ENCODE measurements around the gene GPR31.

GPR31 gene

DNA sequence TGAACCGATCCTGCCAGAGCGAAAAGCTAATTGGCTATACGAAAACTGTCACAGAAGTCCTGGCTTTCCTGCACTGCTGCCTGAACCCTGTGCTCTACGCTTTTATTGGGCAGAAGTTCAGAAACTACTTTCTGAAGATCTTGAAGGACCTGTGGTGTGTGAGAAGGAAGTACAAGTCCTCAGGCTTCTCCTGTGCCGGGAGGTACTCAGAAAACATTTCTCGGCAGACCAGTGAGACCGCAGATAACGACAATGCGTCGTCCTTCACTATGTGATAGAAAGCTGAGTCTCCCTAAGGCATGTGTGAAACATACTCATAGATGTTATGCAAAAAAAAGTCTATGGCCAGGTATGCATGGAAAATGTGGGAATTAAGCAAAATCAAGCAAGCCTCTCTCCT, 20.7 kb downstream of the GPR31 start:
- DNase-seq, result no peak

DNA sequence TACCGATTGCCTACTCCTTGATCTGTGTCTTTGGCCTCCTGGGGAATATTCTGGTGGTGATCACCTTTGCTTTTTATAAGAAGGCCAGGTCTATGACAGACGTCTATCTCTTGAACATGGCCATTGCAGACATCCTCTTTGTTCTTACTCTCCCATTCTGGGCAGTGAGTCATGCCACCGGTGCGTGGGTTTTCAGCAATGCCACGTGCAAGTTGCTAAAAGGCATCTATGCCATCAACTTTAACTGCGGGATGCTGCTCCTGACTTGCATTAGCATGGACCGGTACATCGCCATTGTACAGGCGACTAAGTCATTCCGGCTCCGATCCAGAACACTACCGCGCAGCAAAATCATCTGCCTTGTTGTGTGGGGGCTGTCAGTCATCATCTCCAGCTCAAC, 21.4 kb downstream of the GPR31 start:
- DNase-seq, result no peak

DNA sequence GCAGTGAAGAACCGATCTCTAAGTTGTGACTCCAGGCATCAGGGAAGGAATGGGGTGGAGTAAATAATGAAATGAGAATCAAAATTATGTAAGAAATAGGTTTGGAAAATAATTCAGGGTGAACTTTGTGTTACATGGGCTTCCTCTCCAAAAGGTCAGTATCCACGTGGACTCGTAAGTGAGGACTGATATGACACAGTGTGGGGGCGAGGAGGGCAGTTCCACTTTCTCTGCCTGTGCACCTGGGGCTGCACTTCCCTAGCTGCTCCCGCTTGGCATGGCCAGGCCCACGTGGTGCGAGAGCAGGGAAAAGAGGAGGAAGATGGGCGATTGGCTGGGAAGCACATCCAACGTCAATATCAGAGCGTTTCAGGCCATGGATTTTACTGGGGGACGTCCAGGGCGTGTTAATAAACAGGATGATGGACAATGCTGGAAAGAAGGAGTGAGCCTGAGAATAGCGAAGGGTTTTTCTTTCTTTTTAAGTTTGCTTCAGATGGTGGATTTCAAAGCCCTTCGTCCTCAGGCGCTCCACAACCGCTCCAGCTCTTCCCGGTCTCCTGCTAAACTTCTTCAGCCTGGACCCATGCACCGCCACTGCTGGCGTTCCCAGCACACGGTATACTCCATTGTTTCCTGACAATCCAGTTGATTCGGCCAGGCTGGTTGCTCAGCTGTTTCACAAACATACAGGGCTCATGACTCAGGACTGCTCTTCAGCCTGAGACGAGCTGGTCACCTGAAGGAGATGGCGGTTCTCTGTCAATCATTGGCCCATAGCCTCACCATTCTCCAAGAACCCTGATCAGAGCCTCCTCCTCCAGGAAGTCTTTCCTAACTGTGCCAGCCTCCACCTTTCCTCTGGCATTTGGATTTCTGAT, 23.1 kb downstream of the GPR31 start:
- no peak for DNase-seq

DNA sequence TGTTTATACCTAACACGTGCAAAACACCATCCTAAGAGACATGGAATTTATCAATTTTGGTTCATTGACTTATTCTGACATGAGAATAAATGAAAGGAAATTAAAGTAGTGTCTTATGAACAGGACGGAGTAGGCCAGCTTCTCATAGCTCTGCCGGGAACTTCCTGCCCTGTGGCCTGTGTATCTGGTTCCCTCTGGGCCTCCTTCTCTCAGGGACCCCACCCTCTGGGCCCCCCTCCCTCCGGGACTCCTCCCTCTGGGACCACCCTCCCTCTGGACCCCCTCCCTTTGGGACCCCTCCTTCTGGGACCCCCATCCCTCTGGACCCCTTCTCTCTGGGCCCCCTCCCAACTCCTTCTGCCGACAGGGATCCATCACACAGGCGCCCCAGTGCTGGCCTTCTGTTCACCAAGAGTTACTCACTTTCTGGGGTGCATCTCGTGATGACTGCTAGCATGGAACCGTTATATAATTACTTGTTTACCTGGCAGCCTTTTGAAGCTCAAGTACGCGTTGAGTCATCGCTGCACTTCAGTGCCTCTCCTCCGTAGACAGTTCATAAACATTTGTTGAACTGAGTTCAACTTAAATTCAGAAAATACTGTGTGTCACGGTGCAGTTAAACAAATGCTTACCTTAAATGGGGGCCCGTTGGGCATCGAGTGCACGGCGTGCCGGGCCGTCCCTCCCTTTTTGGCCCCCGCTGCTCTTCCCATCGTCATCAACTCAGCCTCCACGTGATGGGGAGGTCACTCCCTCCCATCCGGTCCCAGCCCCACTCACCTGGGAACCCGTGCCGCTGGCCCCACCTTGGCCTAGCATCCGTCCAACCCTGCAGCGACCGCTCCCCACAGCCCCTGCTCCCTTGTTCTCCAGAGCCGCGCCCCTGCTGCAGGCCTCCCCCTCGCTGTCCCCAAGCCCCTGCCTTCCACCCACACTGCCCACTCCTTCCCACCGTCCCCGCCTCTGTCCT, 26.8 kb downstream of the GPR31 start:
- DNase-seq, result no peak

DNA sequence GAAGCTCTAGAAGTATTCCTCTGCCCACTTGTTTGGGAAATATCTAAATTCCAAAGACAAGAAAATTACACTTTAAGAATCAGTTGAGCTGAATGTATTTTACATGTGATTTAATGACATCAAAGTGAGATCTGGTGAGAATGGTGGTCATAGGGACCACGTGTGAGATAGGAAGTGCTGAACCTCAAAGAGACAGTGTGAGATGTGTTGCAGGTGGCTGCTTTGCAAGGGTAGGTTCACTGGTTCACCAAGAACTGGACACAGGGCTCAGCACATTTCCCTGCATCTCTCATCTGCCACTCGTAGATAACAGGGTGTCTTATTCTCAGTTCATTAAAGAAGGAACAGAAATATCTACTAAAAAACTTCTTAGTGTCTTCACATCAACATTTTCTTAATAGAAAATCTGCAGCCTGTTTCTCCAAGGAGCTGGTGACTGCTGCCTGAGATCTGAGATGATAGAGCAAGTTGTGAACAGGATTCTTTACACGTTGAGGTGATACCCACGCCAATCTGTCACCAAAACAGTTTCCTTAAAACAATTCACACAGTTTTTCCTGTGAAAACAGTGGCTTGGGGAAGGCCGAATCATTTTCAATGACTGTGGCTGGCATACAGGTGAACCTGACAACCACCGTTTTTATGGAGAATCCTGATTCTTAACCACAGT, 27.6 kb downstream of the GPR31 start:
- DNase-seq, result no peak

DNA sequence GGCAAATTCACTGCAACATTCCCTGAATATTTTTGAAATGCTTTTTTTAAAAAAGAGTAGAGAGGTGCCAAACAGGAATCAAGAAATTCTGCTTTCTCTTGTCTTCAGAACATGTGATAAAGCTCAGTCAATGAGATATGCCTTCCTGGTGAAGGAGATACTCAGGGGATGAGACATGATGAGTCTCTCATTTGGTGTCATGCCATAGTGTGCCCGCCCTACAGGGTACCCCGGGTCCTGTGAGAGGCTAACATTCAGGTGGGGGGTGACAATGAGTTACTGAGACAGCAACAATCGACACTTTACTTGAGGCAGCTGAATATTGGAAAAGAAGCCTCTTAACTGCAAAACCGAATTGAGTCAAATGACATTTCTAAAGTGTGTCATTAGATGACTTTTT, 28.2 kb downstream of the GPR31 start:
- DNase-seq, result no peak

DNA sequence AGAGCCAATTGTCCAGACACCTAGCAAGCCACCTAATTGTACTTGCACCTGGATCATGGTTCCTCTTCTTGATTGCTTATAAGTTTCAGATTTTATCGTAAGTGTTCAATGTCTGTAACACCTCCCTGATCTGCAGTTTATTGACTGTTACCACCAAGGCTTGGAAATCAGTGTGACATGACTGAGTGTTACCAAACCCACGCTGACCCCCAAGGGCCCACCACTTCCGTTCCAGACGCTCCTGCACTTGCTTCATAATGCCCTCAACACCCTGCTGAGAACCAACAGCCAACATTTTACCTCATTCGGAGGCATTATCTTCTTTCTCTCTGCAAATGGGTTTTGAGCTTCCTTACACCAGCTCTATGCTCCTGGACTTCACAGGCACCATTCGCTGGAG, 28.6 kb downstream of the GPR31 start:
- DNase-seq, result no peak

DNA sequence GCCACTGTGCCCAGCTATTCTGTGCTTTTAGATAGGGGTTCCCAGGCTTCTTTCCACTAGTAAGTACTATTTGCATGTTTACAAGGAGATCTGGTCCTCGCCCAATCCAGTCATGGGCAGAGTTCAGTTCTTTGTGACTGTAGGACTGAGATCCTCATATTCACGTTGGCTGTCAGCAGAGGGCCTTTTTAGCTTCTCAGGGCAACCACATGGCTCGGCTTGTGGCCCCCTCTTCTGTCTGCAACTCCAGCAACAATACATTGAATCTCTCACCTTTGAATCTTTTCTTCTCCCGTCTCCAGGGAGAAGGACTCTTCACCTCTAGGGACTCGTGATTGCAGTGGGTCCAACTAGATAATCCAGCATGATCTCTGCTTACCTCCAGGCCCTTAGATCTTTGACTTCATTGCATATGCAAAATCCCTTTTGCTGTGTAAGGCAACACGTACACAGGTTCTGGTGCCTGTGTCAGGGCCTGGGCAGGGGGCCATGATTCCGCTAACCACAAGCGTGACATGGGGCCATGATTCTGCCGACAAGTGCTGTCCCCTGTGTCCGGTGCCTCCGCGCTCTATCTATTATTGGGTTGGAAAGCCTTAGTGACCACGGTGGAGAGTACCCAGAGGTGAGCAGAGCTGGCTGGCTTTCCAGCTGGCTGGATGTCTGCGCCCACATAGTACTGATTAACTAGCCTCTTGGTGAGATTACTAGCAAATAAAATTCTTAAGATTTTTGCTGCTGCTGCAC, 29.8 kb downstream of the GPR31 start:
- no peak for DNase-seq

DNA sequence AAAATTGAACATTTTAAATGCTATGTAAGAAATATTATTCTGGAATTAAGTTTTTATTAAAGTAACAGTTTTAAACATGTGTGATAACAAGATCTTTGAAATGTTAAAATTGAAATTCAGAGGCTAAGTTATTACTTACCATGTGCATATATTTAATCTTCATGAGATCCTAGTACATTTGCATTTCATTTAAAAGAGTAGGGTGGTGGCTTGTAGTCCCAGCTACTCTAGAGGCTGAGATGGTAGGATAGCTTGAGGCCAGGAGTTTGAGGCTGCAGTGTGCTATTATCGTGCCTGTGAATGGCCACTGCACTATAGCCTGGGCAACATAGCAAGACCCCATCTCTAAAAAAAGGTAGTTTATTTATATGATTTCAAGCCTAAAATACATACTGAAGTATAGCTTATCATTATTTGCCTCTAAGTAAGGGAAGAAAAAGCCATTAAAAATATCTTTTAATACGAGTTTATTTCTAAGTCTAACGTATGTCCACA, 31.9 kb downstream of the GPR31 start:
- DNase-seq, result no peak

DNA sequence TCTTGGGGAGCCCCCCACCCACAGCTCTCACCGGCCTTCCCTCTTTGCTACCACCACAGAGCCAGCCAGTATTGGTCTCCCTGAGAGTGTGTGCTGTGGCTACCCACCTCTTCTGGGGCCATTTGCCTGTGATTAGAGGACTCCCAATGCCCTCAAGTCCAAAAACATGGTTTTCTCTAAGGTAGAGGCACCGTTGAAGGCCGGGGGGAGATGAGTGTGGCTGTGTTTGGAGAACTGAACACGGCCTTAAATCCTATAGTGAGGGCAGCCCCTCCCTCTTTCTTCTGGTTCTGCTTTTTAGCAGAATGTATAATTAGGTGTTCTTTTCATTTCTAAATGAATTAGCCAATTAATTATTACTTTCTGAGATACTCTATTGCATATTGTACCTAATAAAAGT, 32.4 kb downstream of the GPR31 start:
- DNase-seq, result no peak

DNA sequence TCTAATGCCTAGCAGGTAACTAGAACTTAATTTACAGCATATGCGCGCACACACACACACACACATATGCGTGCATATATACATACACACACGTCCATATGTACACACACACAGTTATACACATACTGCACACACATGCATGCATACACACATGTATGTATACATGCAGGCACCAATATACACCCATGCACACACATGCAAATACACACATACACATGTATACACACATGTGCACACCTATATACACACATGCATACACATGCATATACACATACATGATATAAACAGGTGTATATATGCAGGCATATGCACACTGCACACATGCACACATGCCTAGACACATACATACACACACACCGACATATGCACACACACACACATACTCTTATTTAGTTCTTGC, 33.0 kb downstream of the GPR31 start:
- DNase-seq, result no peak

DNA sequence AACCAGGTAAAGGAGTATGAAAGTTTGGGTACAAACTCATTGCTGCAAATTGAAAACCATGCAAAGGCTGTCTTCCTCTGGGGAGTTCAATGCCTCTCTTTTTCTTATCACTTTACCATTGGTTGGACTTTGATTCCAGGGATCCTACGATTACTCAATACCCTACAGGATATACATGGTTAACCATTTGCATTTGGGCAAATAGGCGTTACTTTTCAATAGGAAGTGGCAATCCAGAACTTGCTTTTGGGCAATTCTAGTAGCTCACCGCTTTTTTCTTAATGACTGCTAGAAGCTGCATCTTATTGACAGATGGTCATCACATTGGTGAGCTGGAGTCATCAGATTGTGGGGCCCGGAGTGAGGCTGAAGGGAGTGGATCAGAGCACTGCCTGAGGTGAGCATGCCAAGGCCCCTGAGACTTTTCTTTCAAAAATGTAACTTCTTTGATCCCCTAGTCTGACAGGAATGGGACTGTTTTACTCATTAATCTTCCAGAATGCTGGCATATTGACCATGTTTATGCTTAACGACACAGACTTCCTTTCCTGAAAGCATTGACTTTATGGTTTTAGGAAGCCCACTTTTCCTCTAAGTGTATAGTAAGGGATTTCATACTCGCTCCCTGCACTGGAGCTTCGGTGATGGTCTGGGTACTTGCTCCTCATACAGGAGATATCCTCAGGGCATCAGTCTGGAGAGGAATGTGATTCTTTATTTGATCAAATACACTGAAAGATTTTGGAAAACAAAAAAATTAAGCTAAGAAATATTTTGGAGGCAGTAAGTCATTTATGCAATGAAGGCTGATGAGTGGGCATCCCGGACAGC, 34.7 kb downstream of the GPR31 start, which contains the start of gene CCR6:
Gene CCR6, plus strand, starts transcription at position 270 of the 831 bp plus-strand sequence. CDS start 13,039 bp downstream, outside the sequence.
- DNase-seq, result no peak

DNA sequence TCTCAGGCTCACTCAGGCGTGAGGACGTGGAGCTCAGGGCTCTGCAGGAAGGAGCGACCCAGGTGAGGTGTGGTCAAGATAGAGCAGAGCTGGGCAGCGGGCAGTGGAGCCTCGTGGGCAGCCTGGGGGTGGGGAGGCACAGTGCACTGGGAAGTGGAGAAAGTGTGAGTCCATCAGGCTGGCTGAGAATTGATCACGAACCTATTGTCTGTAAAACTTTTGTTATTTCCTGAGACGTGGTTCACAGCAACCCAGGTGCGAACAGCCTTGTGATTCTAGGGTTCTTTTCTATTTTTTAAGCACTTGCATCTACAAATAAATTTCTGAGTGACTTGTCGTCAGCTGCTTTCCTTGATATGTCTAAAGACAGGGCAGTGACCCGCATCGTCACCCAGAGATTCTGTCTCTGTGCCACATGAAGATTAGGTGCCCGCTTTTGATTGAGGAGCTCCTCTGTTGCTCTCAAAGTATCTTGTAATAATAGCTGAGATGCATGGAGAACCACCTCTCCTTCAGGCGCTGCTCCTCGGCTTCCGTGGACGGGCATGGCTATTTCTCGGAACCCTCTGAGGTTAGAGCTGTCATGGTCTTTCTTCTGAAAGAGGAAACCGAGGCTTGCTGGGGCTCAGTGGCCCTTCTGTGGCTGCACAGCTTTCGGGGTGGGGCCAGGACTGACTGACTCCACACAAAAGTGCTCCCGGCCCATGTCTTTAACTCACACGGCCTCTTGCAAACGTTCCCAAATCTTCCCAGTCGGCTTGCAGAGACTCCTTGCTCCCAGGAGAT, 35.5 kb downstream of the GPR31 start:
- DNase-seq, result no peak

DNA sequence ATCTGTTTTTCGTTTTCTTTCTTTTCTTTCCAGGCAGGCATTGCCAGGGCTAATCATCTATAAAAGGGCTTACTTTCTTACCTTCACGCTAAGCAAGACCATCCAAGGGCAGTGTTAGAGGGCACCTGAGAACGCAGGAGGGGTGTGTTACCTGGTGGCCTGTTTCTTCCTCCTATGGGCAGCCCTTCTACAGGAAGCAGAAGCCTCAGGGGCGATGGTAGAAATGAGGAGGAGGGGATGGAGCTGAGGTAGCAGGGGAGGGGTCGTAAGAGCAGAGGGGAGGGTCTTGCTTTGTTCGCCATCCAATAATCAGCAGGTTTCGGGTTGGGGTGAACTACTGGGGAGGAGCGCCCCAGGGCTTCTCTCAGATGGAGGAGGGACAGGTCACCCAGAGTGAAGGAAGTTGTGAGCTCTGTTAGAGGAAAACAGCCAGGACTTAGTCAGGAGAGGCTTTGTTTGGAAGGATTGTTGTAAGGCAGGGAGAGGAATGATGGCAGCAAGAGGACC, 36.4 kb downstream of the GPR31 start:
- DNase-seq, result no peak

DNA sequence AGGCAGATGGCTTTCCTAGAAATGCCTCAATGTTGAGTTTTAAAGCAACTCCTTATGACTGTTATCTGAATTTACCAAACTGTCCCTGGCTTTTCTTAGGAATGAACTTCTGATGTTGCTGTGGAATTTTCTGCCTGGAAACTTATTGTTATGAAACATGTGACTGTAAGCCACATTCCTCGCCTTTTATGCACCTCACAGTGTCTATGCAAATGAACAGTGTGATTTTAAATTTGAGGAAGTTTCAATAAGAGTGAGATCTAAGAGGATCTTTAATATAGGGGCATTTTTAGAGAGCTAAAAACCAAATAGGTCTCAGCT, 37.2 kb downstream of the GPR31 start:
- no peak for DNase-seq

DNA sequence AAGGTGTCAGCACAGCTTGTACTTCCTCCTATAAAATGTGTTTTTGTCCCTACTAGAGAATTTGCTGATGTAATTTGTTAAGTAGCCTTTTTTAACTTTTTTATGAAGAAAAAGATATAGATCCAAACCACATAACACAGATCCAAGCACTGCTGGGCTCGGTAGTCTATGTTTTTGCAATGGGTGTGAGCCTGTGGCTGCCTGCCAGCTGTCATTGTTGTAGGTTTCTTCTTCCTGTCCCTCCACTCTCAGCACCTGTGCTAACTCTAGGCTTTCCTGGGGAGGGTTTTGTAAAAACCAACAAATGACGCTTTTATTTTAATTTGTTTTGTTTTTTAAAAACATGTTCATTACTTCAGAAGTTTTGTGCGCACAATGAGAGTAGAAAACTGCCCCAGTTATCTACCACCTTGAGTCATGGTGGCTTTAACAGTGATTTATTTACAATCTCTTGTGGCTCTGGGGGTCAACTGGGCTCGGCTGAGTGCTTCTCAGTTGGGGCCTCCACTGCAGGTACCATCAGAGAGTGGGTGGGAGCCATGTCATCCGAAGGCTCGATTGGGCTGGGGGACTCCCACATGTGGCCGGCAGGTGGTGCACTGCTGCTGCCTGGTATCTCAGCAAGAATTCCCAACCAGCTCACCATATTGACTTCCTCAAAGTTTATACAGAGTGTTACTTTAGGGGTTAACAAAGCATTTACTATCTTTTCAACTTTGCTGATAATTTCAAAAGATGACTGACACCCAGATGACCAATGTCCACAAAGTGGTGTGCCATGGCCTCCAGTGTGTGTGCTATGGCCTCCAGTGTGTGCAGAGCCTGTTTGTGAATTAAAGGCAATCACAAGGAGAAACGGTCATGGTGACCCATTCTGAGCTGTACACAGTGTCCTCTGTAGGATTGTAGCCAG, 37.9 kb downstream of the GPR31 start:
- DNase-seq, result no peak

DNA sequence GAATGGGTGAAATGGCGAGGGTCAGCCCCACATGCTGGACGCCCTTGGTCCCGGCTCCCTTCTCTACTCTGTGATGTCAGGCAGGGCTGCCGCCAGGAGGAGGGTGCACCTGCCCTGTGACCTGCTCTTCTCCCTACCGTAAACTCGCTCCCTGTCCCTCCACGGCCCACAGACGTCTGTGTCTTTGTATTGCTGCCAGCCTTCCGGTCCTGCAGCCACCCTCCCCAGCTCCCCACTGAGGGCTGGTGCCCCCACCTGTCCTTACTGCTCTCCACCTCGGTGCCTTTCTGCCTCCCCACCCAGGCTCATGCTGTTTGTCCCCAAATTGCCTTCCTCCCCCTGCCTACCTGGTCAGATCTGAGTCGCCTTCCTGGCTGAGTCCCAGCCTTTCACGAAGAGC, 38.9 kb downstream of the GPR31 start:
- DNase-seq, result no peak

DNA sequence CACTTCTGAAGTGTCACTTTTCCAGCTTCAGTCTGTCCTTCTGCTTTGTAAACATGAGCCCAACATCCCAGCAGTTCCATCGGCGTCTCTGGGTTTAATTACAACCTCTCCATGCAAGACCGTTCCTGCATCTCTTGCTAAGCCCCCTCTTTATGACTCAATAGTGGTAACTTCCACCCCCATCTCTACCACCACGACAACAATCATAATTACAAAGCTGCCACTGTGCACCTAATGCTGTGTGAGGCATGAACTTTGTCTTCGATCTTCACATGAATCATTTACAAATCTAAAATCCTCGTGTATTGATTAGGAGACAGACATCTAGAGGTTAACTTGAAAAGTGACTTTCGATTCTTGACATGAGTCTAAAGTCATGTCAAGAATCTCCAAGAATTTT, 39.8 kb downstream of the GPR31 start:
- DNase-seq, result no peak

DNA sequence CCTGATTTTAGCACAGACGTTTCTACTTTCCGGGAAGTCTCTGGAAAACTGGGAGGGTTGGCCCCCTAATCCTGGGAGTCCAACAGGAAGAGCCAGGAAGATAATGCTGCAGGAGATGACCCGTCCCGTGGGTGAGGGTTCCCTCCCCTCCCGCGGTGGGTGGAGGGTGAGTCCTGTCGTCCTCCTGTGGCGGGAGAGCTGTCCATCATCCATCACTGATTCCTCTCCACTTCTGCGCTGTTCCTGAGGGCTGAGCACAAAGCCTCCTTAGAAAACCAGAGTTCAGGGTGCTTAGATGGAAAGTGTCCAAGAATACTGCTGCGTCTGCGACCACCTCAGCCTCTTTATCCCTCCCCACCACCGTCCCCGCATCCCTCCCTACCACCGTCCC, 40.9 kb downstream of the GPR31 start:
- no peak for DNase-seq
